Hematopoietic multipotent progenitor cell treated with erythropoietin and hydrocortisone succinate and interleukin-3 and kit ligand, for 6 days (in vitro differentiated cells): ENCODE measurements around the gene GPLD1.
"Not testable (repeated sequence)": the region's sequence is repeated elsewhere in the genome, so short reads cannot be mapped to it uniquely, and the experiment has no call there.

Experiments
- DNase-seq: peaks from one replicate; pipeline ENCODE4 v3.0.0-alpha.2; 2015

GPLD1 gene

DNA sequence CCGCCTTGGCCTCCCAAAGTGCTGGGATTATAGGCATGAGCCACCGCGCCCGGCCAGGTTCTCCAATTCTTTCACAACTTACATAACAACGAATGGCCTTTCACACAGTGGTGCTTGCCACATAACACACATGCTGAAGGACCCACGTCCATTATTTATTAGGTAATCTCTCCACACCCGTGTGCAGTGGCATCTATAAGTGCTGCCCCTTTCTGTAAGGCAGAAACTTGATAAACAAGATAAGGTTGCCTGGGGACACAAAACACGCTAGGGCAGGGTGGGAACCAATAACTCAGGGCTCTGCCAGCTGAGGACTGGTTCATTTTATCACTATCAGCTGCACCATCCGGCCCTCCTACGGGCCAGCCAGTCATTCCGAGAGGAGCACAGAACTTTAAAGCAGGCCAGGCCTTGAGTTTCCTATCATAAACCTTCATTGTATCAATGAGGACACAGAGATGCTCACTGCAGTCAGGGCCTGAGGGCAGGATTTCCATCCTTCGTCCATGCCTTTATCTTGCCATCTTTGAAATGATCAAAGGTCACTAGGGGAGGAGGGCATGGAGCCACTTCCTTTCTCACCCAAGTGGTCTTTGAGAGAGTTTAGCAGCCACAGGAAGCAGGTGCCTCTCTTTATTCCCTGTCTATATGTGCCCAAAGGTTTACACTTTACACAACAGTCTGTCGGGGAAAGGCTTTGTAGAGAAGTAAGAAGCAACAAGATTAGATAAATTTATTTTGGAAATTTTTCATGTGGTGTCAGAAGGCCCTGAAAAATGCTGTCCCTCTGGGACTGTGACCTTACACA lies 37.6 kb downstream of the GPLD1 start:
- DNase-seq = peak; percentile 83

GRCh38 chr6:24448828-24449525 lies 40.4 kb downstream of the GPLD1 start:
- no peak for DNase-seq

DNA sequence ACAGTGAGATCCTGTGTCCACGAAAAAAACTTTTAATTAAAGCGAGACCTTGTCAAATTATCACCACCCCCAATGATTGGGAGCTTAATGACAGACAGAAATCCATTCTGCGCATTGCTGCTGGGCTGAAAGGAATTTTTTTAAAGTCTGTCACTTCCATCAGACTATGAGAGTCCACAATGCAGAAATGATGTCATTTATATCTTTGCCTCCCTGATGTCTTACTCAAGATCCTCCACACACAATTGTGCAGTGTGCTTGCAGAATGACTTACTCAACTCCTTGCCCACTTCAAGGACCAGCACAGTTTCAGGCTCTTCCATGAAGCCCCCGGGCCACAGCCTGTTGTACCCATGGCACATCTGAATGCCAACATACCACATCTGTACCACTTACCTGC lies 41.0 kb downstream of the GPLD1 start:
- no peak for DNase-seq

DNA sequence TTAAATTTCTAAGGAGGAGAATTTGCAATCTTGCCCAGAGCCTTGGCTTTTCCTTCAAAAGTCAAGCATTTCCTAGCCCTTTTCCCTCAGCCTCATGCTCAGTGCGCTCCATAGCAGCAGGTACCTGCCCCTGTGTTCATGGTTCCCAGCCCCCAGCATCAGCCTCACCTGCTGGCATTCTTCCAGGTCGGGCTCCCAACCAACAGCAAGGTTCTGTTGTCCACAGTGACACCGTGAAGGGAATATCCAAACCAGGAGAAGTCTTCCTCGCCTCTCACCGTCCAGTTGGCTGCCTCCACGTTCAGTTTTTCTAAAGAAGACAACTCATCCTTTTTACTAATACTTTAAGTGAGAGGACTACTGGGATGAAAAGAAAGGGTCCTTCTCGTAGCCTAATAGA lies 42.7 kb downstream of the GPLD1 start:
- DNase-seq = no peak

- no peak for DNase-seq
Measured at GRCh38 chr6:24445704-24446103, 43.7 kb downstream of the GPLD1 start.

DNA sequence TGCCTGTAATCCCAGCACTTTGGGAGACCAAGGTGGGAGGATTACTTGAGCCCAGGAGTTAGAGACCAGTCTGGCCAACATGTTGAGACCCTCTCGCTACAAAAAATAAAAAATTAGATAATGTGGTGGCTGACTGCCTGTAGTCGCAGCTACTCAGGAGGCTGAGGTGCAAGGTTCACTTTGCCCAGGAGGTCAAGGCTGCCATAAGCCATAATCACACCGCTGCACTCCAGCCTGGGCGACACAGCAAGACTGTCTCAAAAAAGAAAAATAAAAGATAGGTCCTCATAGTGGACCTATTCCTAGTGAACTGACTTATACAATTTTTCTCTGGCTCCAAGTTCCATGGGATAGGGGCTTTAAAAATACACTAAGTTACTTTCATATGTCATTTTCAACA lies 44.8 kb downstream of the GPLD1 start:
- DNase-seq = no peak

DNA sequence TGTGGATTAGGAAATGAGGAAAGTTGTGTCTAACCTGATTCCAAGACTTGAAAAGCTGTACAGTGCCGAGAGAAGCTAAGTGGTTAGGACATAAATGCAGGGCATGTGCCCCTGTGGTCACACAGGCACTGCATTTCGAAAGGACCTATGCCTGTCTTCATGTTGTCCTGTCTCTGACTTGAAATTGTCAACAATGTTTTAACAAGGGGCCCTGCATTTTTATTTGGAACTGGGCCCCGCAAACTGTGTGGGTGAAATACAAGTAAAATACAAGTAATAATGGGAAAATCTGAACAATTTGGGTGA lies 47.8 kb downstream of the GPLD1 start:
- DNase-seq = no peak

- no peak for DNase-seq
Measured at GRCh38 chr6:24440897-24441598, 48.3 kb downstream of the GPLD1 start.

- no peak for DNase-seq
Measured at GRCh38 chr6:24439858-24440539, 49.4 kb downstream of the GPLD1 start.

DNA sequence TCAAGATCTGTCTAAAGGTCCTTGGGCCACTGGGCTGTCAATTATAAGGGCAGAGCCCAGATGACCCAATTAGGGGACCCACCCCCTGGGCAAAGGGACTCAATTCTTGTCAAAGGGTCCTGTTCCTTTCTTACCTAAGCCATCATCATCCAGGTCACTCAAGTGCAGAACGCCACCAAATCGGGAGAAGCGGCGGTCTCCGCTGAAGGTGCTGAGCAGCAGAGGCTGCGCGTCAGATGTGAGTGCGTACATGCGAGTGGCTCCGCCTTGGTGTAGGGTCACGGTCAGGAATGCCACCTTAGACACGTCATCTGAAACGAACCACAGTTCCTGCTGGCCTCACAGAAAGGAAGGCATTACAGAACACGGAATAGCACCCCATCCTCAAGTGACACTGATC lies 52.4 kb downstream of the GPLD1 start:
- DNase-seq = no peak

DNA sequence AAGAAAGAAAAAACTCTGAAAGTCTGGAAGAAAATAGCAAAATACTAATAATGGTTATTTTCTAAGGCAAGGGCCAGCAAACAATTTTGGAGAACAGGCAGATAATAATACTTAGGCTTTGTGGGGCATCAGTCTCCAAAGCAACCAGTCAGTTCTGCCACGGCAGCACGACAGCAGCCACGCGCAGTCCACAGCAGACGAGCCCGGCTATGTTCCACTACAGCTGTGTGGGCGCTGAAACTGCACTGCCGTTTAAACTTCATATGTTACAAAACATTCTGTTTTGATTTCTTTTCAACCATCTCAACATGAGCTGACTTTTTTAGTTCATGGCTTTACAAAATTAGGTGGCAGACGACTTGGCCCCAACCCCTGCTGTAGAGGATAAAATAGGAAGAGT lies 56.8 kb downstream of the GPLD1 start:
- DNase-seq = no peak

- peak; percentile 77 for DNase-seq
Measured at GRCh38 chr6:24431045-24431451, 58.3 kb downstream of the GPLD1 start.

DNA sequence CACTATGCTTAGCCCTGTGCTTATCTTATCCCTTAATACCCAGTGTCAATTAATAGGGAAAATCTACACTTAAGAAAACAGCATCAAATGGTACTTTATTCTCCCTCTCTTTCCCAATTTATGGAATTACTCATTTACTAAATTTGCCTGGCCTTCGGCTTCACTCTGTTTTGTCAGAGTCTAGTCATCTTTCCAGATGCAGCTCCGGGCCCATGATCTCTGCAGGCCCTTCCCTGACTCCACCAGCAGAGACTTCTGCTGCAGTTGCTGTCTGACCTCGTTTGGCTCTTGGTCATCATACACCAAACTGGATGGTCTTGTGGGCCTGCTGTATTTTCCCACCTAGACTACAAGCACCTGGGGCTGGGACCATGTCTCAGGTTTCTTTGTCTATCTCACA lies 59.3 kb downstream of the GPLD1 start:
- no peak for DNase-seq

GRCh38 chr6:24429146-24429545 lies 60.2 kb downstream of the GPLD1 start:
- DNase-seq = no peak

- DNase-seq = no peak
Measured at GRCh38 chr6:24428615-24429014, 60.8 kb downstream of the GPLD1 start.

- DNase-seq = no peak
Measured at GRCh38 chr6:24426729-24427446, 62.5 kb downstream of the GPLD1 start.

- no peak for DNase-seq
Measured at GRCh38 chr6:24425091-24425490, 64.3 kb downstream of the GPLD1 start.

DNA sequence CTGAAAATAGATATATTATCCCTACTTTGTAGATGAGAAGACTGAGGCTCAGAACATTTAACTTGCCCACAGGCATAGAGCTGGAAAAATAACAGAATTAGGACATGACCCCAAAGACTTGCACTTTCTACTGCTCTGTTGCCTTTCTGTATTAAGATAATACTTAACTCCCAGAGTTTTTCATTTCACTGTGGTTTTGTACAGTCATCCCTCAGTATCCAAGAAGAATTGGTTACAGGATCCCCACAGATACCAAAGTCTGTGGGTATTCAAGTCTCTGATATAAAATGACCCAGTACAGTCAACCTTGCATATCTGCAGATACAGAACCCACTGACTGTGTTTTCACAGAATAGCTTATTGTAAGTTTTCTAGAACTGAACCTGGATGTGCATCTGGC lies 69.9 kb downstream of the GPLD1 start:
- DNase-seq = no peak

- no peak for DNase-seq
Measured at GRCh38 chr6:24415753-24416152, 73.6 kb downstream of the GPLD1 start.

- DNase-seq = not testable (repeated sequence)
Measured at GRCh38 chr6:24414531-24414930, 74.8 kb downstream of the GPLD1 start.

- no peak for DNase-seq
Measured at GRCh38 chr6:24412294-24412693, 77.1 kb downstream of the GPLD1 start.

DNA sequence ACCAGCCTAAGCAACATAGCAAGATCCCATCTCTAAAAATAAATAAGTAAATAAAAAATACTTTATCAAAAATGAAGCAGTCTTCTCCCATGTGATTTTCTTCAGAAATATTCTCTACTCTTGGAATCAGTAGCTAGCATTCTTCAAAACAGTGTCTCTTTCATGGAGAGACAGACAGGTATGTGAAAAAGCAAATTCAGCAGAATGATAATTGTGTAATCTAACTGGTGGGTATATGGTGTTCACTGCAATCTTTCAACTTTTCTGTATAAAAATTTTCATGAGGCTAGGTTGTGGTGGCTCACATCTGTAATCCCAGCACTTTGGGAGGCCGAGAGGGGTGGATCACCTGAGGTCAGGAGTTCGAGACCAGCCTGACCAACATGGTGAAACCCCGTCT lies 78.8 kb downstream of the GPLD1 start:
- no peak for DNase-seq
